Stimulated activated CD8-positive, alpha-beta memory T cell treated with anti-CD3 and anti-CD28 coated beads, Interleukin-4, amount 100 ng/mL, for 48 hours (primary cell): ENCODE results near the gene UROS.

Experiments
- DNase-seq: peaks from one replicate; pipeline ENCODE4 v3.0.0-alpha.2; 2020

The UROS gene

DNA sequence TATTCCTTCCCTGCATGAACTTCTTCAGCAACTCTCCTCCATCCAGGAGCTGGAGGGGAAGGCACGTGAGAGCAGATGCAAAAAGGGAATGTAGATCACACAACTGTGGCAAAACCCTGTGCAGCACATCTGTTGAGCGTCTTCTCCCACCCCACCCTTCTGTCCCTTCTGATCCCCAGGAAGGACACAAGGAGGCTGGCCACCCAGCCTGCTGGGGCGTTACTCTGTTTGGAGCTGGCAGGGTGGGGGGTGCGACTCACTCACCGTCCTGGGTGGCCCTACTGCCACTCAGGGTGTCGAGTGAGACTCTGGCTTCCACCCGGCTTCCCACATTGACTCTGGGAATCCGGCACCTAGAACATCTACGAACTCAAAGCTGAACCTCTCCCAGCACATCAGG, 37.3 kb downstream of the UROS start:
- no peak for DNase-seq

DNA sequence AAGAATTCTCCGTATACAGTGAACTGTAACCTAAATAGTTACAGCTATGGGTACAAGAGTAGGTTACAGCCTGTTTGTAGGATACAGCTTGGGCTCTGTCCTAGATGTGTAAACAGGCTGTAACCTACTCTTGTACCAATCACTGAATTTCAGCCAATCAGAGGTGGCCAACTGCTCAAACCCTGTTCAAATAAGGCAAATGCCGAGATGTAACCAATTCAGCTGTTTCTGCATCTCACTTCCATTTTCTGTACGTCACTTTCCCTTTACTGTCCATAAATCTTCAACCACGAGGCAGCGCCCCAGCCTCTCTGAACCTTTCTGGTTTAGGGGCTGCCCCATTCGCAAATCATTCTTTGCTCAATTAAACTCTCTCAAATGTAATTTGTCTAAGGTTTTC, 39.1 kb downstream of the UROS start:
- DNase-seq: no peak

- no peak for DNase-seq
Observed at GRCh38 chr10:125783408-125783807, 39.6 kb downstream of the UROS start.

- DNase-seq: no peak
Observed at GRCh38 chr10:125782616-125783015, 40.4 kb downstream of the UROS start.

- no peak for DNase-seq
Observed at GRCh38 chr10:125782054-125782453, 41.0 kb downstream of the UROS start.

DNA sequence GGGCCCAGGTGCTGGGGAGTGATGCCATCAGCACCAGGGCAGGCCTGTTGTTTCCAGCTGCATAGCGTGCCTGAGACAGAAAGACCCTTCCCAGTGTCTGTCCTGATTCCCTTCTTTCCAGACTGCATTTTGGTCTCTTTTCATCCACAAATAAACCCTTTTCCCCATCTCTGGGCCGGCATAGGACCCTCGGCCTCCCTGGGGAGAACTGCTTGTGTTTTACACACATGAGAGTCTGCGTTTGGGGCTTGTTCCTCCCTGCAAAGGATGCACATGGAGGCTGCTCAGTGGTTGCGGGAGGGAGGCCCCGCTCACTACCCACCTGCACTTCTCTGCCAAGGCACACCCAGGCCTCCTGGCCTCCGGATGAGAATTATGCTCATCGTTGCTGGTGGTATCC, 41.7 kb downstream of the UROS start:
- no peak for DNase-seq

DNA sequence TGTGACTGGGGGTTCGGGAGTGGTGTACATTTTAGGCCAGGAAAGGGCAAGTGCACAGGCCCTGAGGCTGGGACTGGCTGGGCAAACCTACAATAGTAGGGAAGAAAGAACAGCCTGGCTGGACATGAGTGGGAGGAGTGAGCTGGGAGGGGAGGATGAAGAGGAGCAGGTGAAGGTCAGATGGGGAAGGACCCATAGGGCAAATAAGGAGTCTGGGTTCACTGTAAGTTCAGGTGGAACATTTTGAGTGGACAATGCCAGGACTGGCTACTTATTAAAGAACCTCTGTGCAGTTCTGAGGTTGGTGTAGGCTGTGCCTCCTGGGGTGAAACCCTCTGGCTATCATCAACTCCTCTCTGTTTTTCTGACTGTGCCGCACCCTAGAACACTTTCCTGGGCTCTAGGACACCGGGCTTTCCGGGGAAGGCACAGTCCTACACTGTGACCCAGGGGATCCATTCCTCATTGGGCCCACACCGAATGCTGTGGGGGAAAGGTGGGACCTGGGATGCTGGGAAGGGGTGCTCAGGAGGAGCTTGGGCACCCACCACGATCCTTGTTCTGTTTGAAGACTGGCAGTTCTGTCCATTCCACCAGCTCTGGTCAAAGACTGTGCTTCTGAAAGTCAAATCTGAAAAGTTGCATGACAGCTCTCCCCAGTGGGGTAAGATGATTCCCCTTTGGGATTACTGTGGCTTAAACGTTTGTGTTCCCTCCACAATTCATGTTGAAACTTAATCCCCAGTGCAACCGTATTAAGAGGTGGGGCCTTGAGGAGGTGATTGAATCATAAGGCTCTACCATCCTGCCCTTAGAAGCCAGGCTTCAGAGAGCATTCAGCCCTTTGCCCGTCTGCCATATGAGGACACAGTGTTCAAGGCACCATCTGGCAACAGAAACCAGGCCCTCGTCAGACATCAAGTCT, 43.4 kb downstream of the UROS start:
- DNase-seq: no peak

- no peak for DNase-seq
Observed at GRCh38 chr10:125778556-125778955, 44.5 kb downstream of the UROS start.

DNA sequence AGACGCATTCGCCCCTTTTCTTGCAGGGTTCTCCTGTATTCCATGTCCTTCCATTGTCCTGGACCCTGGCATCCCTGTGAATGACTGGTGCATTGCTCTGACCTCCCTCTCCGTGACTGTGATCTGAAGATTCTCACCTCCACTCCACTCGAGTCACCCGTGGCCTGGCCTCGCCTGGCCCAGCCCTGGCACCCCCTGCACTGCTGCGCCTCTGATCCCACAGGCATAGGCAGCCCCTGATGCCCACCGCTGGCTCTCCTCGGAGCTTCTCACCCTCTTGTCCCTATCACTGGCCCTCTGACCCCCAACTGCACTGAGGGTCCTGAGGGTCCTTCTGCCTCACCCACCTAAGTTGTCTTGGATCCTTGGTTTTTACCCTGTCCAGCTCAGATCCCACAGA, 45.3 kb downstream of the UROS start:
- no peak for DNase-seq

DNA sequence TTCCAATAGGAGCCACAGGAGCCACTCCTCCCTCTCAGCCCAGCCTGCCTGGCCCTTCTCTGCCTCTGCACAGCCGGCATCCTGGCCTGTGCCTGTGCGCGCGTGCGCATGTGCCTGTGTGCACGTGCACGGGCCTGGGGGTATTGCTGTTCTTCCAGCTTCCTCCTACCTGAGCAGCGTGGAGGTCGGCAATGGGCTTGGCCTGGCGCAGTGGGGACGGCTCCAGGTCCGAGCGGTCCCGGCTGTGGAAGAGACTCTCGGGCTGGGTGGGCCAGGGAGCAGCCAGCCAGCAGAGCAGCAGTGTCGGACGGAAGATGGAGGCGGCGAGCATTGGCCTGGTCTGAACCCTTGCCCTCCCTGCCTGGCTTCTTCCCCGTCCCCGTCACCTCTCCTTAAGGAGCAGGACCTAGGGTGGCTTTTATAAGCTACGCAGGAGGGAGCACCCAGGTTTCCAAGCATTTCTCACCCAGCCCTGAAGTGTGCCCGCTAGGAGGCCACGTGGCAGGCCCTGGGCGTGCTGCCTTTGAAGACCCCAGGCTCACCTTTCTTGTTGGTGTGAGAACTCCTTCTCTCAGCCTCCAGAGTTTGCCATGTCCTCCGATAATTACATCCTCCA, 47.5 kb downstream of the UROS start, which contains the start of gene MMP21:
MMP21 (minus strand) TSS at position 331 of the 616 bp plus-strand sequence; CDS start at position 331, 0 bp downstream.
- no peak for DNase-seq

DNA sequence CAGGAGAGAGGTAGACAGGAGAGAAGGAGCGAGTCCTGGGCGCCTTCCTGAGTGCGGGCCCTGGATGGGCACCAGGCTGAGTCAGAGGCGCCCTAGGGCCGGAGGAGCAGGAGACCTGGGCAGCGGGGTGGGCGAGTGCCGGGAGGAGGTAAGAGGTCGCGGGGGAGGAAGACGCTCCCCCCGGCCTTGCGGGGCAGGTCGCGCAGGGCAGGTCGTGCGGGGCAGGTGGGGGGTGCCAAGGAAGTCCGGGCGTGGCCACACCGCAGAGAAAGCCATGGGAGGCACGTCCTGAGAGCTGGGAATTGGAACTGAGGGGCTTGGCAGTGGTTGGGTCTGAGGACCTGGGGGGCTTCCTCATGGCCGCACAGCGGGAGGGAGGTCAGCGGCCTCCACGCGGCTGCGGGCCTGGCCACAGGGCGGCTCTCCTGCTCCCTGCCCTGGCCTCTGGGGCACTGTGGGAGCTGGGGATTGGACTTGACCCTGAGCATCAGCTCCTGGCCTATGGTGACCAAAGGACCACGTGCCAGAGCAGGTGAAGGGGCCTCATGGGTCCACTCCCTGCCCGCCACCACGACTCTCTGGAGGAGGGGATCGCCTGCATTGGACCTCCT, 48.4 kb downstream of the UROS start:
- DNase-seq: no peak

DNA sequence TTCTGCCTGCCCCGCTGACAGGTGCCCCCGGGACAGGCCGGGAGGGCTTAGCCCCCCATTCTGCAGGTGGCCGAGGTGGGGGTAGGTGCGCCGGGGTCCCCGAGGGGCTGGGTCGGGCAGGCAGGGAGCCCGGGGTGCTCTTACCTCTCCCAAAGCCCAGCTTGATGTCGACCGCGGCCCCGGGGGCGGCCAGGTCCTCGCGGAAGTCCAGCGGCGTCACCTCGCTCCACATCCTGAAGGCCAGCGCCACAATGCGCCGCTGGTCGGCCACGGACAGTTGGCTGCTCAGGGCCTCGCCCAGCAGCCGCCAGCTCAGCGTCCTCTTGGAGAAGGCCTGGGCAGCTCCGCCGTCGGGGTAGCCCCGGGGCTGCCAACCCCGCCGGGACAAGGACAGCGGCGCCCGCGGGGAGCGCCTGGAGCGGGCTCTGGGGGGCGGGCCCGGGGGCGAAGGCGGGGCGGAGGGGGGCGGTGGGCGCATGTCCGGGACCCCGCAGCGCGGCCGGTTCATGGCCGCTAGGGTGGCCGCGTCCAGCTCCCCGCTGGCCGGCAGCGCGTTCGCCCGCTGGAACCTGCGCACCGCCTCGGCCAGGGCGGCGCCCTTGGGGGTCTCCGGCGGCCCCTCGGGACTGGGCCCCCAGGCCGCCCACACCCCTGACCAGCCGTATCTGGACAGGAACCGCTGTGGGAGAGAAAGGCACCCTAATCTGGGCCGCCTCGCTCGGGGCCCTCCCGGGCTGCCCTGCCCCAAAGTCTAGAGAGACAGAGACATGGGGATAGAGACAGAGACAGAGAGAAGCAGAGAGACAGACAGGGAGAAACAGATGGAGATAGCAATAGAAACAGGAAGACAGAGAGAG, 49.1 kb downstream of the UROS start:
- no peak for DNase-seq

GRCh38 chr10:125772864-125773180, 50.2 kb downstream of the UROS start:
- DNase-seq: no peak

DNA sequence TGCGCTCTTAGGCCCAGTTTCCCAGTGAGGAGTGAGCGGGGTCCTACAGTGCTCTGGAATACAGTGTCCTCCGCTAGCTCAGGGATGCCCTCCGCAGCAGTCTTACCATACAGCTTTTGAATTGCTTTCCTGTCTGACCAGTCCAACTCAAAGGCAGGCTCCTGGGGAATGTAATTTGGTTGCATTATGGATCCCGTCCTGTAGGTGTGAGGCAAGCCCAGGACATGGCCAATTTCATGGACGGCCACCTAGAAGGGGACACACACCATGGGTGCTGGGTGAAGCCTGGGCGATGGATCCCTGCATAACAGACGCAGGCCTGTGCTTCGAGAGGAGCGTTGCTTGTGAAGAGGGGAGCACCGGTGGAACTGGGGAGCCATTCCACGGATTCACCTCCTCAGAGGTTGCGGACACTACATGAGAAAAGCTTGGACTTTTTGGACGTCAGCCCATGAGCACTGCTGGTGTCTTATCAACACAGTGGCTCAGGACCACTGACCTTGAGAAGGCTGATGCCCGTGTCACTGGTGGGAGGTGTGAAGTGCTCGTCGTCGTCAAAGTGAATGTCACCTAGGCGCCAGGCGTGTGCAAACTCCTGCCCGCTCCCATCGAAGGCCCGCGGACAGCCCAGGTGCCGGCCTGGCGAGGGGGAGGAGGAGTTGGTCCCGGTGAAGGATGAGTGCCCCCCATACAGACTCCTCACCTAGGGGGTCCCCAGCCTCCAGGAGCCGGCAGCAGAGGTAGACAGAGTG, 50.8 kb downstream of the UROS start:
- DNase-seq: no peak

DNA sequence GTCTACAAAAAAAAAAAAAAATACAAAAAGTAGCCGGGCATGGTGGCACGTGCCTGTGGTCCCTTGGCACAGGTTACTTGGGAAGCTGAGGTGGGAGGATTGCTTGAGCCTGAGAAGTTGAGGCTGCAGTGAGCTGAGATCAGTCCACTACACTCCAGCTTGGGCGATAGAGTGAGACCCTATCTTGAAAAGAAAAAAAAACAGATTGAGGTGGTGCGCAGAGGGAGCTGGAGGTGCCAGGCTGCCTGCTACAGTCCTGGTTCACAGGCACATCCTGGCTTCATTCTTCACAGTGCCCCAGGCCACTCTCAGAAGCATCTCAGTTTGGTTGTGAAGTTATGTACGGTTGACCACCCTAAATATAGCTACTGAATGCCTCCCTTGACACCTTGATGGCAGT, 52.2 kb downstream of the UROS start:
- DNase-seq: no peak

DNA sequence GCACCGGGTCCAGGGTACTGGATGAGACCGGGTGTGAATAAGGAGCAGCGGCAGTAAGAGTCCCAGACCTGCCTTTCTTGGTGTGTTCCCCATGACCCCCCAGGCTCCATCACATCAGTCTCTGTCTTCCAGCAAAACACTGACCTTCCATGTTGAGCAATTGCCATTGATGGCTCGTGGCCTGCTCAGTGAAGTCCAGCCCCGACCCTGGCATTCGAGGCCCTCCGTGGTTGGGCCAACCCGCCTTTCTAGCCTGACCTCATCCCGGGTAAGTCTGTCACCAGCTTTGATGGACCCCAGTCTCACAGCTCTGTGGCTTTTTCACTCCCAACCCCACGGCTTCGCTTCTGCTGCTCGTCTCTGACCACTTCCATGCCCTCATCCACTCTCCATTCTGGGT, 53.9 kb downstream of the UROS start:
- no peak for DNase-seq

DNA sequence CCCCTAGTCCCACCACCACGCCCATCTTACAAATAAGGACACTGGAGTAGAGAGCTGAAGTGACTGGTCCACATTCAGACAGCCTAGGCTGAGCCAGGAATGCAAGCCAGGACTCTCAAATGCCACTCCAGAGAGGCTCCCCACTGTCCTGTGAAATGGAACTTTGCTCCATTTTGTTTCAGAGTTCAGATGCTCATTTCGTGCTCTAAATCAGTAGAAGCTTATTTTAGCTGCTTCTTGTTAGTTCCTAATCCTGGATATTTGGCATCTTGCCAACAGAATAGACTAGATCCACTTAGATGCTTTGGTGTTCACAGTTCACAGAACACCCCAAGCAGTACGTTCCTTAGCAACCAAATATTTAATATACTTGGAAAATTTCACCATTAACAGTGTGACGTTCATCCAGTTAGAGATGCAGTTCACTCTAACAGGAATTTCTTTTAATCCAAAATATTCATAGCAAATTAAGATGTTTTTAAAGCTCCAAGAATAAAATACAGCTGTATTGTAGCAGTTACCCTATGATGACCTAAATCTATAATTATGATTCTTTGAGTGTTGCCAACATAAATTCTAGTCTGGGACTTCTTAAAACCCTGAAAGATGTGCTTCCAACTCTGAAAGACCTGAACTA, 54.7 kb downstream of the UROS start:
- DNase-seq: no peak

DNA sequence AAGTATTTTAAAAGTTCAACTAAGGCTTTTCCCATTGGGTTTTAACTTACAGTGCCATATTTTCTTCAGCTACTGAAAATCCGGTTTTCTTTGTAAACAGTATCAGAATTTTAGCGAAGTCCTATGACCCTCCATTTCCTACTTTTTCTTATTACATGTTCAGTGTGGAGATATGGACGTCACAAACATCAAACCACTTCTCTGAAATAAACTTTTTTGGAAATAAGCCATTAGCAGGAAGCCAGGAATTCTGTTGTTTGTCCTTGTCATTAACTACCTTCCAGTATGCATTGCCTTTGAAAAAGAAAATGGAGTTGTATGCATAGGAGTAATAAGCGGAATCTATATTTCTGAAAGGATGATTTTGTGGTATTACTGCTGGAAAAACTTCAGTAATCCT, 56.5 kb downstream of the UROS start:
- DNase-seq: no peak

DNA sequence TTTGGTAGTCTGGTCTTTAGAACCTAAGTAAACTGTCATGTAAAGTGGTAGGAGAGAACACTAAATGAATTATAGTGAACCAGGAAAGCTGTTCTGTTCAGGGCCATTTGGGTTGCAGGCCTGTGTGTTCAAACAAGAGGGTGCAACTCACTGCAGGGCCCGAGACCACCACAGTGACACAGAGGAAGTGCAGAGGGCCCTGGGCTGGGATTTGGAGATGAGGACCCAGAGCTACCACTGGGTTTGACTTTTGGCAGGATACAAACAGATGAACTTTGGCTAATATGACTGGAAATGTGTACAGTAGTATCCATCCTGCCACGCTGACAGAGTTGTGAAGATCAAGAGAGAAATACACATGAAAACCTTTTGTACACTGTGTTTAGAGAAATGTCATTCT, 57.2 kb downstream of the UROS start:
- DNase-seq: no peak

GRCh38 chr10:125762692-125763648, 60.1 kb downstream of the UROS start:
- no peak for DNase-seq

- no peak for DNase-seq
Observed at GRCh38 chr10:125761961-125762360, 61.1 kb downstream of the UROS start.
